A204.1 (cell line): ENCODE measurements around the gene EXOSC7.
"Not testable (repeated sequence)": the region's sequence is repeated elsewhere in the genome, so short reads cannot be mapped to it uniquely, and the experiment has no call there.

ENCODE experiments used
- FAIRE-seq: peaks from 2 replicates; lab custom pipeline; 2012; peaks lifted over from hg19 to GRCh38; lab: Jason Lieb, UNC

The EXOSC7 gene

GRCh38 chr3:44962621-44963393 lies 13.2 kb upstream of the EXOSC7 start:
- no peak for FAIRE-seq

- no peak for FAIRE-seq
These were observed 12.3 kb upstream of the EXOSC7 start for GRCh38 chr3:44963571-44964325.

GRCh38 chr3:44965165-44965564 lies 10.9 kb upstream of the EXOSC7 start:
- no peak for FAIRE-seq

GRCh38 chr3:44966795-44967278 lies 9.2 kb upstream of the EXOSC7 start:
- no peak for FAIRE-seq

- FAIRE-seq: no peak
These were observed 7.6 kb upstream of the EXOSC7 start for GRCh38 chr3:44968447-44968858.

GRCh38 chr3:44969154-44969827 lies 6.8 kb upstream of the EXOSC7 start:
- FAIRE-seq: no peak

GRCh38 chr3:44969828-44970179 lies 6.2 kb upstream of the EXOSC7 start:
- FAIRE-seq: no peak

GRCh38 chr3:44970926-44971490 lies 5.0 kb upstream of the EXOSC7 start:
- FAIRE-seq: no peak

GRCh38 chr3:44974416-44974815 lies 1.6 kb upstream of the EXOSC7 start:
- FAIRE-seq: no peak

GRCh38 chr3:44981220-44981619 lies 5.2 kb downstream of the EXOSC7 start:
- FAIRE-seq: no peak

GRCh38 chr3:44981751-44982150 lies 5.7 kb downstream of the EXOSC7 start:
- FAIRE-seq: no peak

GRCh38 chr3:44982817-44983216 lies 6.8 kb downstream of the EXOSC7 start:
- no peak for FAIRE-seq

GRCh38 chr3:44983484-44983941 lies 7.5 kb downstream of the EXOSC7 start:
- no peak for FAIRE-seq

GRCh38 chr3:44984335-44984734 lies 8.3 kb downstream of the EXOSC7 start:
- FAIRE-seq: no peak

GRCh38 chr3:44986330-44986729 lies 10.3 kb downstream of the EXOSC7 start:
- not testable (repeated sequence) for FAIRE-seq

GRCh38 chr3:44987332-44987731 lies 11.3 kb downstream of the EXOSC7 start:
- FAIRE-seq: no peak

- no peak for FAIRE-seq
These were observed 12.0 kb downstream of the EXOSC7 start for GRCh38 chr3:44988073-44988472.

GRCh38 chr3:44989141-44989540 lies 13.1 kb downstream of the EXOSC7 start:
- no peak for FAIRE-seq

GRCh38 chr3:44989636-44990373 lies 13.8 kb downstream of the EXOSC7 start:
- no peak for FAIRE-seq

GRCh38 chr3:44991326-44991725 lies 15.3 kb downstream of the EXOSC7 start:
- FAIRE-seq: no peak

GRCh38 chr3:44992555-44993470 lies 16.8 kb downstream of the EXOSC7 start:
- no peak for FAIRE-seq
